Ishikawa (cell line): ENCODE data around the gene MRPL37.

ENCODE experiments used
- CEBPB ChIP-seq: IDR thresholded peaks from 2 replicates; pipeline ENCODE4 v1.6.1; 2012
- CREB1 ChIP-seq: IDR thresholded peaks from 2 replicates; pipeline ENCODE4 v1.6.1; 2012; ENCODE audit warnings: low read depth
- EGR1 ChIP-seq: IDR thresholded peaks from 2 replicates; pipeline ENCODE4 v1.6.1; 2012
- EP300 ChIP-seq: IDR thresholded peaks from 2 replicates; pipeline ENCODE4 v1.6.1; 2012; ENCODE audit warnings: borderline replicate concordance
- FOXM1 ChIP-seq: IDR thresholded peaks from 2 replicates; pipeline ENCODE4 v1.6.1; 2012; ENCODE audit warnings: low read depth, borderline replicate concordance
- NFIC ChIP-seq: IDR thresholded peaks from 2 replicates; pipeline ENCODE4 v1.6.1; 2012
- RAD21 ChIP-seq: IDR thresholded peaks from 2 replicates; pipeline ENCODE4 v1.6.1; 2012; ENCODE audit warnings: low read depth
- REST ChIP-seq: IDR thresholded peaks from 2 replicates; pipeline ENCODE4 v1.6.1; 2012; ENCODE audit warnings: low read depth, mild to moderate bottlenecking
- TAF1 ChIP-seq: IDR thresholded peaks from 2 replicates; pipeline ENCODE4 v1.6.1; 2012; ENCODE audit warnings: low read depth, mild to moderate bottlenecking
- TCF12 ChIP-seq: IDR thresholded peaks from 2 replicates; pipeline ENCODE4 v1.6.1; 2012; ENCODE audit warnings: low read depth
- YY1 ChIP-seq: IDR thresholded peaks from 2 replicates; pipeline ENCODE4 v1.6.1; 2012; ENCODE audit warnings: low read depth
- ZBTB7A ChIP-seq: IDR thresholded peaks from 2 replicates; pipeline ENCODE4 v1.6.1; 2012; ENCODE audit warnings: low read depth
- TF ChIP-seq, protein P1 (sequence below): IDR thresholded peaks from 2 replicates; pipeline ENCODE4 v1.6.1; 2012

DNA sequence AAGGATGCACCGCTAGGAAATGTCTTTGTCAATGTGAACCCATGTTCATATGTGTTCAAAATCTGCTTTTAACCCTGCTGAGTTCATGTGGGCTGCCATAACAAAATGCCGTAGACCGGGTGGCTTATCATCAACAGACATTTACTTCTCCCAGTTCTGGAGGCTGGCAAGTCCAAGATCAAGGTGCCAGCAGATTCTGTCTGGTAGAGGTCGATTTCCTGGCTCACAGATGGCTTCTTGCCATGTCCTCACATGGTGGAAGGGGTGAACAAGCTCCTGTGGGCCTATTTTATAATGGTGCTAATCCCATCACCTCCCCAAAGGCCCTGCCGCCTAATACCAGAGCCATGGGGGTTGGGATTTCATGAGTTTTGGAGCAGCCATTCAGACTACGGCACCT, 42.6 kb upstream of the MRPL37 start:
- TF ChIP-seq, protein P1, sequence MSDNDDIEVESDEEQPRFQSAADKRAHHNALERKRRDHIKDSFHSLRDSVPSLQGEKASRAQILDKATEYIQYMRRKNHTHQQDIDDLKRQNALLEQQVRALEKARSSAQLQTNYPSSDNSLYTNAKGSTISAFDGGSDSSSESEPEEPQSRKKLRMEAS = no peak
- TF ChIP-seq RAD21 (no peak), TAF1 (no peak), ZBTB7A (no peak), CREB1 (no peak), YY1 (no peak), EP300 (no peak), REST (no peak), NFIC (no peak), CEBPB (no peak), EGR1 (no peak), TCF12 (no peak), FOXM1 (no peak)
